ENCODE measurements around the gene EN2.

EN2 gene

GRCh38 chr7:155495440-155496248 is 37.7 kb downstream of the EN2 start:
- Histone ChIP-seq H3K9ac (ENCODE audit: low read depth in 1 of 2, low read length in 2 of 2) (no peak overlapping the region), H3K36me3 (ENCODE audit: control insufficient read depth in 1 of 2, insufficient read depth in 2 of 2, low read length in 2 of 2) (no peaks in the 10 kb centered on the region), H3K9me3 (ENCODE audit: control insufficient read depth in 1 of 2, low read length in 2 of 2) (no peaks in the 10 kb centered on the region), H3K4me1 (ENCODE audit: control insufficient read depth in 1 of 2, insufficient read depth in 2 of 2, low read length in 2 of 2) (peaks cover 0 to 10% of the 10 kb centered on the region in 2 donors), H3K27me3 (ENCODE audit: control insufficient read depth in 1 of 2, insufficient read depth in 2 of 2, low read length in 2 of 2) (peaks cover 20 to 40% of the 10 kb centered on the region in 2 donors), H3K4me3 (ENCODE audit: low read depth in 1 of 2, low read length in 2 of 2) (no peak overlapping the region), H3K27ac (ENCODE audit: low read depth, low read length) (no peak overlapping the region)

- no peak overlapping the region for H3K9ac ChIP-seq (ENCODE audit: low read depth in 1 of 2, low read length in 2 of 2)
- H3K36me3 ChIP-seq (ENCODE audit: control insufficient read depth in 1 of 2, insufficient read depth in 2 of 2, low read length in 2 of 2) = no peaks in the 10 kb centered on the region
- no peaks in the 10 kb centered on the region for H3K9me3 ChIP-seq (ENCODE audit: control insufficient read depth in 1 of 2, low read length in 2 of 2)
- H3K27me3 ChIP-seq (ENCODE audit: control insufficient read depth in 1 of 2, insufficient read depth in 2 of 2, low read length in 2 of 2) = peaks cover 27 to 47% of the 10 kb centered on the region in 2 donors
- H3K4me1 ChIP-seq (ENCODE audit: control insufficient read depth in 1 of 2, insufficient read depth in 2 of 2, low read length in 2 of 2) = peaks cover 0 to 8% of the 10 kb centered on the region in 2 donors
- no peak overlapping the region for H3K27ac ChIP-seq (ENCODE audit: low read depth, low read length)
- no peak overlapping the region for H3K4me3 ChIP-seq (ENCODE audit: low read depth in 1 of 2, low read length in 2 of 2)
Measured at GRCh38 chr7:155496267-155497005, 38.5 kb downstream of the EN2 start.

GRCh38 chr7:155497149-155497901 is 39.4 kb downstream of the EN2 start:
- Histone ChIP-seq H3K27ac (ENCODE audit: low read depth, low read length) (no peak overlapping the region), H3K27me3 (ENCODE audit: control insufficient read depth in 1 of 2, insufficient read depth in 2 of 2, low read length in 2 of 2) (peaks cover 26 to 45% of the 10 kb centered on the region in 2 donors), H3K9ac (ENCODE audit: low read depth in 1 of 2, low read length in 2 of 2) (no peak overlapping the region), H3K4me3 (ENCODE audit: low read depth in 1 of 2, low read length in 2 of 2) (no peak overlapping the region), H3K4me1 (ENCODE audit: control insufficient read depth in 1 of 2, insufficient read depth in 2 of 2, low read length in 2 of 2) (peaks cover 0 to 8% of the 10 kb centered on the region in 2 donors), H3K9me3 (ENCODE audit: control insufficient read depth in 1 of 2, low read length in 2 of 2) (no peaks in the 10 kb centered on the region), H3K36me3 (ENCODE audit: control insufficient read depth in 1 of 2, insufficient read depth in 2 of 2, low read length in 2 of 2) (no peaks in the 10 kb centered on the region)

- Histone ChIP-seq H3K27me3 (ENCODE audit: control insufficient read depth in 1 of 2, insufficient read depth in 2 of 2, low read length in 2 of 2) (peaks cover 76 to 90% of the 10 kb centered on the region in 2 donors), H3K36me3 (ENCODE audit: control insufficient read depth in 1 of 2, insufficient read depth in 2 of 2, low read length in 2 of 2) (no peaks in the 10 kb centered on the region), H3K4me3 (ENCODE audit: low read depth in 1 of 2, low read length in 2 of 2) (no peak overlapping the region), H3K27ac (ENCODE audit: low read depth, low read length) (no peak overlapping the region), H3K4me1 (ENCODE audit: control insufficient read depth in 1 of 2, insufficient read depth in 2 of 2, low read length in 2 of 2) (peaks cover 4 to 6% of the 10 kb centered on the region in 2 donors), H3K9ac (ENCODE audit: low read depth in 1 of 2, low read length in 2 of 2) (no peak overlapping the region), H3K9me3 (ENCODE audit: control insufficient read depth in 1 of 2, low read length in 2 of 2) (no peaks in the 10 kb centered on the region)
Measured at GRCh38 chr7:155505422-155505793, 47.5 kb downstream of the EN2 start.

- Histone ChIP-seq H3K36me3 (ENCODE audit: control insufficient read depth in 1 of 2, insufficient read depth in 2 of 2, low read length in 2 of 2) (no peaks in the 10 kb centered on the region), H3K4me1 (ENCODE audit: control insufficient read depth in 1 of 2, insufficient read depth in 2 of 2, low read length in 2 of 2) (peaks cover 4 to 6% of the 10 kb centered on the region in 2 donors), H3K9me3 (ENCODE audit: control insufficient read depth in 1 of 2, low read length in 2 of 2) (no peaks in the 10 kb centered on the region), H3K9ac (ENCODE audit: low read depth in 1 of 2, low read length in 2 of 2) (no peak overlapping the region), H3K27ac (ENCODE audit: low read depth, low read length) (no peak overlapping the region), H3K27me3 (ENCODE audit: control insufficient read depth in 1 of 2, insufficient read depth in 2 of 2, low read length in 2 of 2) (peaks cover 80 to 94% of the 10 kb centered on the region in 2 donors), H3K4me3 (ENCODE audit: low read depth in 1 of 2, low read length in 2 of 2) (no peak overlapping the region)
Measured at GRCh38 chr7:155506854-155507337, 49.0 kb downstream of the EN2 start.

GRCh38 chr7:155507576-155507975 is 49.6 kb downstream of the EN2 start:
- peaks cover 85 to 94% of the 10 kb centered on the region in 2 donors for H3K27me3 ChIP-seq (ENCODE audit: control insufficient read depth in 1 of 2, insufficient read depth in 2 of 2, low read length in 2 of 2)
- H3K4me3 ChIP-seq (ENCODE audit: low read depth in 1 of 2, low read length in 2 of 2) = no peak overlapping the region
- H3K9me3 ChIP-seq (ENCODE audit: control insufficient read depth in 1 of 2, low read length in 2 of 2) = no peaks in the 10 kb centered on the region
- H3K27ac ChIP-seq (ENCODE audit: low read depth, low read length) = no peak overlapping the region
- no peaks in the 10 kb centered on the region for H3K36me3 ChIP-seq (ENCODE audit: control insufficient read depth in 1 of 2, insufficient read depth in 2 of 2, low read length in 2 of 2)
- no peak overlapping the region for H3K9ac ChIP-seq (ENCODE audit: low read depth in 1 of 2, low read length in 2 of 2)
- peaks cover 4 to 6% of the 10 kb centered on the region in 2 donors for H3K4me1 ChIP-seq (ENCODE audit: control insufficient read depth in 1 of 2, insufficient read depth in 2 of 2, low read length in 2 of 2)

GRCh38 chr7:155508376-155509358 is 50.7 kb downstream of the EN2 start:
- H3K4me3 ChIP-seq (ENCODE audit: low read depth in 1 of 2, low read length in 2 of 2) = no peak overlapping the region
- H3K4me1 ChIP-seq (ENCODE audit: control insufficient read depth in 1 of 2, insufficient read depth in 2 of 2, low read length in 2 of 2) = peaks cover 4 to 6% of the 10 kb centered on the region in 2 donors
- no peak overlapping the region for H3K27ac ChIP-seq (ENCODE audit: low read depth, low read length)
- H3K9me3 ChIP-seq (ENCODE audit: control insufficient read depth in 1 of 2, low read length in 2 of 2) = no peaks in the 10 kb centered on the region
- H3K27me3 ChIP-seq (ENCODE audit: control insufficient read depth in 1 of 2, insufficient read depth in 2 of 2, low read length in 2 of 2) = peaks cover 83 to 90% of the 10 kb centered on the region in 2 donors
- no peaks in the 10 kb centered on the region for H3K36me3 ChIP-seq (ENCODE audit: control insufficient read depth in 1 of 2, insufficient read depth in 2 of 2, low read length in 2 of 2)
- H3K9ac ChIP-seq (ENCODE audit: low read depth in 1 of 2, low read length in 2 of 2) = no peak overlapping the region

GRCh38 chr7:155509359-155509724 is 51.4 kb downstream of the EN2 start:
- no peaks in the 10 kb centered on the region for H3K9me3 ChIP-seq (ENCODE audit: control insufficient read depth in 1 of 2, low read length in 2 of 2)
- no peak overlapping the region for H3K27ac ChIP-seq (ENCODE audit: low read depth, low read length)
- no peaks in the 10 kb centered on the region for H3K36me3 ChIP-seq (ENCODE audit: control insufficient read depth in 1 of 2, insufficient read depth in 2 of 2, low read length in 2 of 2)
- H3K9ac ChIP-seq (ENCODE audit: low read depth in 1 of 2, low read length in 2 of 2) = no peak overlapping the region
- H3K27me3 ChIP-seq (ENCODE audit: control insufficient read depth in 1 of 2, insufficient read depth in 2 of 2, low read length in 2 of 2) = peaks cover 83 to 90% of the 10 kb centered on the region in 2 donors
- H3K4me3 ChIP-seq (ENCODE audit: low read depth in 1 of 2, low read length in 2 of 2) = no peak overlapping the region
- H3K4me1 ChIP-seq (ENCODE audit: control insufficient read depth in 1 of 2, insufficient read depth in 2 of 2, low read length in 2 of 2) = peaks cover 4 to 6% of the 10 kb centered on the region in 2 donors
